ENCODE measurements around the gene HES2.

The HES2 gene

GRCh38 chr1:6424000-6424565 lies 4.4 kb upstream of the HES2 start:
- peaks cover 23% of the 10 kb centered on the region for H3K4me1 ChIP-seq (ENCODE audit: control insufficient read depth, insufficient read depth, low read length)
- no peak overlapping the region for H3K9ac ChIP-seq (ENCODE audit: low read length in 2 of 2)
- no peak overlapping the region for H3K27ac ChIP-seq (ENCODE audit: low read length)
- no peaks in the 10 kb centered on the region for H3K36me3 ChIP-seq (ENCODE audit: control insufficient read depth in 2 of 2, insufficient read depth in 2 of 2, low read length in 2 of 2)
- no peaks in the 10 kb centered on the region for H3K9me3 ChIP-seq (ENCODE audit: control insufficient read depth in 2 of 2, low read length in 2 of 2)
- H3K4me3 ChIP-seq (ENCODE audit: low read length in 2 of 2) = peak overlapping the region in 1 of 2 donors; percentile 3
- peaks cover 66 to 72% of the 10 kb centered on the region in 2 donors for H3K27me3 ChIP-seq (ENCODE audit: control insufficient read depth in 1 of 2, insufficient read depth in 2 of 2, low read length in 2 of 2)

DNA sequence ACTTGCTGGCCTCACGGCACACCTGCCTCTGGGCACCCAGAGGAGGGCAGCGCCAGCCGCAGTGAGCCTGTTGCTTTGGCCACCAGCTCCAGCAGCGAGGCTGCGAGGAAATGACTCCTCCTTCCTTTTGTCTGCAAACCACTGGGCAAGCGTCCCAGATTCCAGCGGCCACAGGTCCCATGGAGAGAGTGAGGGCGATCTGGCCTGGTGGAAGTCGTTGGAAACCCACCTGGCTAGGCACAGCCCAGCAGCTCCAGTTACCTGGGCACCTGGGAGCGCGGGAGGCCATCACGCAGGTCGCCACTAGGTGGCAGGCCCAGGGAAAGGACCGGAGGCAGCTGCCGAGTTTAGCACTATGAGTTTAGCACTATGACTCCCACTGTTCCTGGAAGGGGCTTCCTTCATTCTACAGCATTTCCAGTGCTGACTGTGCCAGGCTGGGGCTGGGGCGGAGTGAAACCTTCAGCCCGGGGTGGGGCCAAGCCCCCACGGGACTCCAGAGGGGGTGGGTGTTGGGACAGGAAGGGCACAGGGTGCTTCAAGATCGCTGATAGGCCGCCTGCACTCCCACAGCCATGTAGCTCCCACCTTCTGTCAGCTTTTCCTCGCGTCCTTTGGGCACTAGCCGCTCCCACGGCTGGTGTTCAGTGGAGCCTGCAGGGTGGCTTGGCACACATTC lies 3.7 kb upstream of the HES2 start:
- Histone ChIP-seq H3K4me1 (ENCODE audit: control insufficient read depth, insufficient read depth, low read length) (peaks cover 27% of the 10 kb centered on the region), H3K9me3 (ENCODE audit: control insufficient read depth in 2 of 2, low read length in 2 of 2) (no peaks in the 10 kb centered on the region), H3K27ac (ENCODE audit: low read length) (no peak overlapping the region), H3K4me3 (ENCODE audit: low read length in 2 of 2) (no peak overlapping the region), H3K9ac (ENCODE audit: low read length in 2 of 2) (no peak overlapping the region), H3K36me3 (ENCODE audit: control insufficient read depth in 2 of 2, insufficient read depth in 2 of 2, low read length in 2 of 2) (no peaks in the 10 kb centered on the region), H3K27me3 (ENCODE audit: control insufficient read depth in 1 of 2, insufficient read depth in 2 of 2, low read length in 2 of 2) (peaks cover 68 to 78% of the 10 kb centered on the region in 2 donors)

DNA sequence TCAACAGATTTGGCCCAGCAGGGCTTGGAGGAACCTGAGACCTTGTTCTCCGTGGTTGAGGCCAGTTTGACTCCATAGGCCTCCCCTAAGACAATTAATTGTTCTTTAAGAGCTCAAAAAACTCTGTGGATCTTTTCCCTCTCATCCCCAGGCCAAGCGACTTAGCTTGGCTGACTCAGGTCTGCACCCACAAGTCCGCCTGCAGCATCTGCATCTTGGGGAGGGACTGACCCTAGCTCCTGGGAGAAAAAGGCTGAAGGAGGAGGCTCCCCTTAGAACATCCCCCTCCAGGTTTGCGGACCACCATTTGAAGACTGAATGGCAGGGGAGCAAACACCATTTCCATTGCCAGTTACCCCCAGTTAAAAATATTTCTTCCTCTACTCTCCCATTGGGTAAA lies 1.5 kb upstream of the HES2 start:
- peaks cover 70 to 85% of the 10 kb centered on the region in 2 donors for H3K27me3 ChIP-seq (ENCODE audit: control insufficient read depth in 1 of 2, insufficient read depth in 2 of 2, low read length in 2 of 2)

DNA sequence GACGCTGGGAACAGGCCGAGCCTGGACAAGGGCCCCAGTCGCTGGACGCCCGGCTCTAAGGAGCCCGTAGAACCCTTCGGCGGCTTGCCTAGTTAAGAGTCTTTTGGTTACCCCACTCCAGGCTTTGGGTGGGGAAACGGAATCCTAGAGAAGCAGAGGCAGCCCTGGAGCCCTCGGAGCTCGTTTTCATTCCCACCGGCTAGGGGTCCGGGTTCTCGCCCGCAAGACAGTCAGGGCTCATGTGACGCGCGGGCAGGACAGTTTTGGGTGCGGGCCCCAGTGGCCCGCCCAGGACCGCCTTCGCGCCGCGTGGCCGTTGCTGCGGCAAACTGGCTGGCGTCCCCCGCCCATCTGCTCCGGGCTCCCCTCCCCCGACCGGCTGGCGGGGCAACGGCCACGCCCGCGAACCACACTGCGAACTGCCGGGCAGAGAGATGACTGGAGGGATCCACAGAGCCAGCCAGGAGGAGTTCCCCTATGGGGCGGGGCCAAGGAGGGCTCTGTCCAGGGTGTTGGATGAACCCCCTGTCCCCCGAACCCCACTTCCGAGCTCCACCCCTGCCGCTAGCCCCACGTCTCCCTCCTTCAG lies 829 bp upstream of the HES2 start:
- H3K9ac ChIP-seq (ENCODE audit: low read length in 2 of 2) = no peak overlapping the region
- H3K27ac ChIP-seq (ENCODE audit: low read length) = no peak overlapping the region
- H3K27me3 ChIP-seq (ENCODE audit: control insufficient read depth in 1 of 2, insufficient read depth in 2 of 2, low read length in 2 of 2) = peaks cover 68 to 79% of the 10 kb centered on the region in 2 donors
- no peaks in the 10 kb centered on the region for H3K9me3 ChIP-seq (ENCODE audit: control insufficient read depth in 2 of 2, low read length in 2 of 2)
- H3K4me1 ChIP-seq (ENCODE audit: control insufficient read depth, insufficient read depth, low read length) = peaks cover 31% of the 10 kb centered on the region
- H3K4me3 ChIP-seq (ENCODE audit: low read length in 2 of 2) = peak overlapping the region in 1 of 2 donors; percentile 40
- H3K36me3 ChIP-seq (ENCODE audit: control insufficient read depth in 2 of 2, insufficient read depth in 2 of 2, low read length in 2 of 2) = no peaks in the 10 kb centered on the region

More for the DNA sequence above, 1.5 kb upstream of the HES2 start:
- no peaks in the 10 kb centered on the region for H3K9me3 ChIP-seq (ENCODE audit: control insufficient read depth in 2 of 2, low read length in 2 of 2)
- no peak overlapping the region for H3K4me3 ChIP-seq (ENCODE audit: low read length in 2 of 2)
- H3K4me1 ChIP-seq (ENCODE audit: control insufficient read depth, insufficient read depth, low read length) = peaks cover 31% of the 10 kb centered on the region
- no peaks in the 10 kb centered on the region for H3K36me3 ChIP-seq (ENCODE audit: control insufficient read depth in 2 of 2, insufficient read depth in 2 of 2, low read length in 2 of 2)
- H3K27ac ChIP-seq (ENCODE audit: low read length) = no peak overlapping the region
- H3K9ac ChIP-seq (ENCODE audit: low read length in 2 of 2) = no peak overlapping the region

- H3K27ac ChIP-seq (ENCODE audit: low read length) = no peak overlapping the region
Measured at GRCh38 chr1:6419397-6419803, 319 bp downstream of the HES2 start.

DNA sequence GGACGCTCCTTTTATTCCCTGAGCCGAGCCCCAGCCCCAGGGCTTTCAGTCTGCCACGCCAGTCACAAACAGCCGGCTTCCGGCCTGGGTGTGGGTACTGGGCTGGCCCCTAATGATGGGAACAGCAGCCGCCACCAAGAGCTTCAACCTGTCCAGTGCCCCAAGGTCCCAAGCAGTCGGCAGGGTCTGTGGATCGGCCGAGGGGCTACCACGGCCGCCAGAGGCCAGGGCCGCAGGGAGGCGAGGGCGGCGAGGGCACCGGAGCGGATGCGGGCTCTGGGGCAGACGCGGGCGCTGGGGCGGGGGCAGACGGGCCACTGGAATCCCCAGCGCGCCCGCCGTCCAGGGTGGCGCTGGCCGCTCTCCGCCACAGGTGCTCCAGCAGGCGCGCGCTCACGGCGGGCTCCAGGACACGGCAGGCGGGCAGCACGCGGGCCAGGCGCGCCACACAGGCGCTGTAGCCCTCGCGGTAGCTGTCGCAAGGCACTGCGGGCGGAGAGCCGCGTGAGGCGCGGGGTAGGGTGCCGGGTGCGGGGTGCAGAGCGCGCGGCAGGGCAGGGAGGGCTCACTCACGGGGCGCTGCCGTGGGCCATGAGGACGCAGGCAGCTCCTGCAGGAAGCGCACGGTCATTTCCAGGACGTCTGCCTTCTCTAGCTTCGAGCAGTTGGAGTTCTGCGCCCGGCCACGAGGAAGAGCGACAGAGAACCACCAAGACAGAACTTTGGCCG lies 887 bp downstream of the HES2 start:
- Histone ChIP-seq H3K27ac (ENCODE audit: low read length) (no peak overlapping the region), H3K9ac (ENCODE audit: low read length in 2 of 2) (no peak overlapping the region), H3K9me3 (ENCODE audit: control insufficient read depth in 2 of 2, low read length in 2 of 2) (no peaks in the 10 kb centered on the region), H3K27me3 (ENCODE audit: control insufficient read depth in 1 of 2, insufficient read depth in 2 of 2, low read length in 2 of 2) (peaks cover 71 to 77% of the 10 kb centered on the region in 2 donors), H3K36me3 (ENCODE audit: control insufficient read depth in 2 of 2, insufficient read depth in 2 of 2, low read length in 2 of 2) (no peaks in the 10 kb centered on the region), H3K4me1 (ENCODE audit: control insufficient read depth, insufficient read depth, low read length) (peaks cover 23% of the 10 kb centered on the region), H3K4me3 (ENCODE audit: low read length in 2 of 2) (peak overlapping the region in 1 of 2 donors; percentile 22)

More at GRCh38 chr1:6419397-6419803, 319 bp downstream of the HES2 start:
- no peak overlapping the region for H3K9ac ChIP-seq (ENCODE audit: low read length in 2 of 2)
- peaks cover 27% of the 10 kb centered on the region for H3K4me1 ChIP-seq (ENCODE audit: control insufficient read depth, insufficient read depth, low read length)
- H3K27me3 ChIP-seq (ENCODE audit: control insufficient read depth in 1 of 2, insufficient read depth in 2 of 2, low read length in 2 of 2) = peaks cover 73 to 79% of the 10 kb centered on the region in 2 donors
- no peaks in the 10 kb centered on the region for H3K9me3 ChIP-seq (ENCODE audit: control insufficient read depth in 2 of 2, low read length in 2 of 2)
- peak overlapping the region in 1 of 2 donors; percentile 40 for H3K4me3 ChIP-seq (ENCODE audit: low read length in 2 of 2)
- H3K36me3 ChIP-seq (ENCODE audit: control insufficient read depth in 2 of 2, insufficient read depth in 2 of 2, low read length in 2 of 2) = no peaks in the 10 kb centered on the region

- Histone ChIP-seq H3K4me1 (ENCODE audit: control insufficient read depth, insufficient read depth, low read length) (peaks cover 19% of the 10 kb centered on the region), H3K4me3 (ENCODE audit: low read length in 2 of 2) (no peak overlapping the region), H3K9ac (ENCODE audit: low read length in 2 of 2) (no peak overlapping the region), H3K27me3 (ENCODE audit: control insufficient read depth in 1 of 2, insufficient read depth in 2 of 2, low read length in 2 of 2) (peaks cover 64 to 69% of the 10 kb centered on the region in 2 donors), H3K27ac (ENCODE audit: low read length) (no peak overlapping the region), H3K9me3 (ENCODE audit: control insufficient read depth in 2 of 2, low read length in 2 of 2) (no peaks in the 10 kb centered on the region), H3K36me3 (ENCODE audit: control insufficient read depth in 2 of 2, insufficient read depth in 2 of 2, low read length in 2 of 2) (no peaks in the 10 kb centered on the region)
Measured at GRCh38 chr1:6417961-6418667, 1.6 kb downstream of the HES2 start.

DNA sequence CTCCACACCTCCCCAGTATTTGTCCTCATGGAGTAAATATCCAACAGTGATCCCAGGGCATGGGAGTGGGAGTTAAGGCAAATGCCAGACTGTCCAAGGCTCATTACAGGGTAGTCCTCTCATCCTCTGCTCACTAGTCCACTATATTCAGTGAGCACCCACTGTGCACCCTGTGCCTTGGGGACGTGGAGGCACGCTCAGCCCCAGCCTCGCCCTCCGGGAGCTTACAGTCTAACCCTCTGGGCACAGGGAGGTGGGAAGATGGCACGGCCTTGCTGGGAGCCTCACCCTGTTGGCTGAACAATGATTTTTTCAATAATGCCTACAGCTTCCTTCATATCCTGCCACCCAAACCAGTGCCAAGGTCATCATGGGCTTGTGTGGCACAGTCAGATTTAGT lies 2.8 kb downstream of the HES2 start:
- H3K27ac ChIP-seq (ENCODE audit: low read length) = no peak overlapping the region
- H3K9me3 ChIP-seq (ENCODE audit: control insufficient read depth in 2 of 2, low read length in 2 of 2) = no peaks in the 10 kb centered on the region
- H3K9ac ChIP-seq (ENCODE audit: low read length in 2 of 2) = no peak overlapping the region
- peaks cover 19% of the 10 kb centered on the region for H3K4me1 ChIP-seq (ENCODE audit: control insufficient read depth, insufficient read depth, low read length)
- H3K36me3 ChIP-seq (ENCODE audit: control insufficient read depth in 2 of 2, insufficient read depth in 2 of 2, low read length in 2 of 2) = no peaks in the 10 kb centered on the region
- H3K4me3 ChIP-seq (ENCODE audit: low read length in 2 of 2) = no peak overlapping the region
- H3K27me3 ChIP-seq (ENCODE audit: control insufficient read depth in 1 of 2, insufficient read depth in 2 of 2, low read length in 2 of 2) = peaks cover 58 to 69% of the 10 kb centered on the region in 2 donors

DNA sequence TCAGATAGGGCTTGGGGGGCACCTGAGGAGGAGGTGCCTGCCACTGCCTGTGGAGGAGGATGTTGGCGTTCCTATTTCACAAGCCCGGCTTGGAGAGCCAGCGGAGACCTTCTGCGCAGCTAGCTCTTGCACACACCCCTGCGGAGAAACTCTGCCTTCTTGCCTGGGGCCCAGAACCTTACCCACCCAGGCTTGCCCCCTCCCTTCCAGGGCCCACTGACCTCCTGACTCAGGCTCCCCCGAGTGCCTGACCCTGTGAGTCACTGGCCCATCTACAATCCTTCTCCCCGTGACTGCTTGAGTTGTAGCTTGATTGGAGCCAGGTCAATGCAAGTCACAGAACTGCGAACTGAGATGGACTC lies 3.4 kb downstream of the HES2 start:
- Histone ChIP-seq H3K27ac (ENCODE audit: low read length) (no peak overlapping the region), H3K9me3 (ENCODE audit: control insufficient read depth in 2 of 2, low read length in 2 of 2) (no peaks in the 10 kb centered on the region), H3K27me3 (ENCODE audit: control insufficient read depth in 1 of 2, insufficient read depth in 2 of 2, low read length in 2 of 2) (peaks cover 54 to 62% of the 10 kb centered on the region in 2 donors), H3K4me3 (ENCODE audit: low read length in 2 of 2) (no peak overlapping the region), H3K4me1 (ENCODE audit: control insufficient read depth, insufficient read depth, low read length) (peaks cover 19% of the 10 kb centered on the region), H3K36me3 (ENCODE audit: control insufficient read depth in 2 of 2, insufficient read depth in 2 of 2, low read length in 2 of 2) (no peaks in the 10 kb centered on the region), H3K9ac (ENCODE audit: low read length in 2 of 2) (no peak overlapping the region)

GRCh38 chr1:6414881-6415626 lies 4.7 kb downstream of the HES2 start:
- H3K27me3 ChIP-seq (ENCODE audit: control insufficient read depth in 1 of 2, insufficient read depth in 2 of 2, low read length in 2 of 2) = peaks cover 44 to 50% of the 10 kb centered on the region in 2 donors
- no peaks in the 10 kb centered on the region for H3K9me3 ChIP-seq (ENCODE audit: control insufficient read depth in 2 of 2, low read length in 2 of 2)
- H3K27ac ChIP-seq (ENCODE audit: low read length) = no peak overlapping the region
- peaks cover 14% of the 10 kb centered on the region for H3K4me1 ChIP-seq (ENCODE audit: control insufficient read depth, insufficient read depth, low read length)
- H3K9ac ChIP-seq (ENCODE audit: low read length in 2 of 2) = no peak overlapping the region
- H3K4me3 ChIP-seq (ENCODE audit: low read length in 2 of 2) = no peak overlapping the region
- H3K36me3 ChIP-seq (ENCODE audit: control insufficient read depth in 2 of 2, insufficient read depth in 2 of 2, low read length in 2 of 2) = no peaks in the 10 kb centered on the region
